HepG2 (cell line): ENCODE results near the gene EHD4. TPM values are rescaled to one million over a fixed set of nuclear protein-coding genes. Genes with fewer than 3 reads are reported as not detected.

Experiments used
- ATAC-seq: fragments of 200-7000 bp; cut with Tn5 transposase; 3 replicates; pipeline ENCODE4 v1.9.1; 2020; ENCODE audit warnings: mild to moderate bottlenecking, moderate library complexity
- BruUV-seq: library from RNA; stranded (reverse); fragments of 400-500 nt; replicated peaks from 2 replicates; lab custom pipeline; 2021; lab: Mats Ljungman, UMichigan
- CTCF ChIA-PET: fragments of 300-600 bp; formaldehyde crosslinking; extraction: SDS; loops from one replicate; lab custom pipeline; 2021; ENCODE audit warnings: low total read pairs, inconsistent platforms, low intra/inter-chr PET ratio; lab: Yijun Ruan, JAX
- POLR2A ChIA-PET: fragments of 350-600 bp; sonication (Branson Sonifier 250); formaldehyde crosslinking; loops from one replicate; lab custom pipeline; 2020; ENCODE audit warnings: antibody characterized with exemption, inconsistent platforms; lab: Yijun Ruan, JAX
- DNase-seq: peaks from one replicate; pipeline ENCODE4 v3.0.0-alpha.2; 2015; ENCODE audit warnings: low spot score
- FAIRE-seq: peaks from 3 replicates; lab custom pipeline; 2011; peaks lifted over from hg19 to GRCh38; lab: Jason Lieb, UNC
- H2AFZ ChIP-seq: one replicate; pipeline ENCODE4 v1.6.1; 2011; ENCODE audit warnings: low read length, inconsistent platforms
- H3K27ac ChIP-seq: fragments of 300-600 bp; 3 replicates; pipeline ENCODE4 v1.8.0; 2011; ENCODE audit warnings: mixed run types, mild to moderate bottlenecking, mixed read lengths, low read length, inconsistent platforms; ENCODE audit not compliant: insufficient read depth; ENCODE audit errors: extremely low read length
- H3K27me3 ChIP-seq, 2 experiments: fragments of 200-600 bp in 1 of 2; 2 replicates in 1 of 2; 3 replicates in 1 of 2; pipeline versions ENCODE4 v1.6.0 to v1.8.0; 2011; ENCODE audit warnings: low read length in 2 of 2, mild to moderate bottlenecking in 2 of 2, moderate library complexity in 2 of 2, inconsistent platforms in 1 of 2; ENCODE audit not compliant: insufficient read depth in 2 of 2, control insufficient read depth in 1 of 2
- H3K36me3 ChIP-seq, 2 experiments: fragments of 200-600 bp in 1 of 2; replicated peaks in 1 of 2; 2 replicates in 1 of 2; 3 replicates in 1 of 2; pipeline versions ENCODE4 v1.5.1 to v1.8.0; 2011; ENCODE audit warnings: low read length in 2 of 2, inconsistent platforms in 1 of 2; ENCODE audit not compliant: insufficient read depth in 2 of 2, control insufficient read depth in 1 of 2
- H3K4me1 ChIP-seq: 2 replicates; pipeline ENCODE4 v1.5.1; 2012; ENCODE audit warnings: low read length, inconsistent platforms; ENCODE audit not compliant: insufficient read depth
- H3K4me2 ChIP-seq: 2 replicates; pipeline ENCODE4 v1.6.0; 2011; ENCODE audit warnings: low read depth, low read length, inconsistent platforms
- H3K4me3 ChIP-seq, 3 experiments: fragments of 200-600 bp in 1 of 3; sonication (generic), shearing (Covaris generic) in 1 of 3; replicated peaks in 1 of 3; 2 replicates each; pipeline ENCODE4 v1.5.1; 2011 to 2016; ENCODE audit warnings: low read length in 3 of 3, inconsistent platforms in 2 of 3, low read depth in 2 of 3, mild to moderate bottlenecking in 2 of 3, control low read depth in 1 of 3, mixed read lengths in 1 of 3; ENCODE audit not compliant: insufficient read depth in 1 of 3
- H3K79me2 ChIP-seq: one replicate; pipeline ENCODE4 v1.6.1; 2011; ENCODE audit warnings: low read length, inconsistent platforms; ENCODE audit not compliant: insufficient read depth
- H3K9ac ChIP-seq: 2 replicates; pipeline ENCODE4 v1.6.0; 2011; ENCODE audit warnings: mild to moderate bottlenecking, low read depth, low read length, inconsistent platforms; ENCODE audit not compliant: insufficient read depth
- H3K9me3 ChIP-seq: 2 replicates; pipeline ENCODE4 v1.5.1; 2012; ENCODE audit warnings: mild to moderate bottlenecking, low read length
- H4K20me1 ChIP-seq: 2 replicates; pipeline ENCODE4 v1.6.0; 2011; ENCODE audit warnings: inconsistent platforms, mild to moderate bottlenecking, low read length, moderate library complexity; ENCODE audit not compliant: insufficient read depth
- AGO1 ChIP-seq: fragments of 200-400 bp; formaldehyde crosslinking; IDR thresholded peaks from 2 replicates; pipeline ENCODE4 v1.6.1; 2017; ENCODE audit warnings: mild to moderate bottlenecking, low read depth, low read length, moderate library complexity; ENCODE audit not compliant: poor library complexity, severe bottlenecking
- AGO2 ChIP-seq: fragments of 200-400 bp; formaldehyde crosslinking; optimal IDR thresholded peaks from 2 replicates; pipeline ENCODE3; 2017; ENCODE audit warnings: mild to moderate bottlenecking, low read depth, low read length, moderate library complexity
- AKAP8 ChIP-seq: sonication (generic); formaldehyde crosslinking; IDR thresholded peaks from 2 replicates; pipeline ENCODE4 v1.5.1; 2020; ENCODE audit warnings: mild to moderate bottlenecking, missing genetic modification reagents
- CEBPB ChIP-seq: IDR thresholded peaks from 2 replicates; pipeline ENCODE4 v1.6.1; 2011; ENCODE audit warnings: low read depth, low read length, improper control_type of control experiment, borderline replicate concordance
- KMT2B ChIP-seq: IDR thresholded peaks from 2 replicates; pipeline ENCODE4 v1.6.1; 2016; ENCODE audit warnings: missing genetic modification reagents, missing compliant biosample characterization
- SRSF4 ChIP-seq: fragments of 200-400 bp; formaldehyde crosslinking; IDR thresholded peaks from one replicate; pipeline ENCODE4 v1.6.1; 2018; ENCODE audit warnings: mild to moderate bottlenecking, low read depth, low read length, moderate library complexity; ENCODE audit not compliant: poor library complexity, severe bottlenecking
- ZFP91 ChIP-seq: sonication (generic); formaldehyde crosslinking; IDR thresholded peaks from 2 replicates; pipeline ENCODE4 v1.9.0; 2022; ENCODE audit warnings: missing genetic modification reagents, mild to moderate bottlenecking, borderline replicate concordance
- ZNF547 ChIP-seq: sonication (generic); formaldehyde crosslinking; IDR thresholded peaks from 2 replicates; pipeline ENCODE4 v1.5.1; 2020; ENCODE audit warnings: mild to moderate bottlenecking, missing genetic modification reagents
- ZNF562 ChIP-seq: sonication (generic); formaldehyde crosslinking; IDR thresholded peaks from 2 replicates; pipeline ENCODE4 v1.8.0; 2022; ENCODE audit warnings: missing genetic modification reagents, borderline replicate concordance
- WGBS: methylation state at CpG from one replicate; pipeline ENCODE4 v1.1.6; 2017; ENCODE audit warnings: low lambda C conversion rate; 5-methylcytosine and 5-hydroxymethylcytosine counted together
- in situ Hi-C: cut with HindIII; loops from 2 replicates; pipeline ENCODE4 v1.10.0; 2017; ENCODE audit warnings: low pct_unique_long_range_greater_than_20kb; ENCODE audit not compliant: extremely low pct_ligation_motif_present
- intact Hi-C: fragments of 100-400 bp; cut with micrococcal nuclease; formaldehyde crosslinking; loops from one replicate; pipeline ENCODE4 v1.10.0; 2022; ENCODE audit not compliant: unreplicated experiment
- polyA plus RNA-seq, 8 experiments: library from polyadenylated mRNA; depleted of rRNA in 3 of 8; stranded (reverse) in 7 of 8; unstranded in 1 of 8; fragments of >200 nt; fragmentation: Illumina TruSeq in 4 of 8; extraction: Trizol in 4 of 8; gene quantifications; 2 replicates each; pipeline versions ENCODE4 v1.2.1 to v1.2.3, GENCODE V29; 2011 to 2016; ENCODE audit warnings: low read depth in 4 of 8, missing spikeins in 1 of 8, mixed read lengths in 1 of 8; ENCODE audit not compliant: insufficient read depth in 1 of 8
- total RNA-seq, 5 experiments: library from RNA; depleted of rRNA; stranded (reverse); fragments of >200 nt; fragmentation: Illumina TruSeq; extraction: Trizol; gene quantifications; 2 replicates each; pipeline ENCODE4 v1.2.3, GENCODE V29; 2016; ENCODE audit warnings: low read depth in 1 of 5

EHD4 gene
- total and polyA plus RNA-seq, 2 of the 13 experiments (the other 11 are each of a cell fraction or from before 2014, with no cell fraction given), result 3.1 to 4.8 TPM

GRCh38 chr15:41850482-41851166 lies 121.7 kb downstream of the EHD4 start:
- H2AFZ ChIP-seq, result no peak overlapping the region
- no peak overlapping the region for H3K9ac ChIP-seq
- no peak overlapping the region for H3K27ac ChIP-seq
- no peaks in the 10 kb centered on the region for H3K79me2 ChIP-seq
- ChIA-PET CTCF (no interaction called here), POLR2A (interaction anchor here (1.5 kb wide), 1 partner anchor 14 kb away, joined by 3 read pairs; no protein-coding TSS in a partner anchor)
- peaks cover 5 to 9% of the 10 kb centered on the region in 2 experiments; a peak in 4 of 5 replicates for H3K27me3 ChIP-seq
- peaks cover 3 to 5% of the 10 kb centered on the region in 2 experiments; a peak in 1 of 5 replicates for H3K36me3 ChIP-seq
- WGBS, result 72% methylated on average over 4 of the region's 16 CpGs
- ATAC-seq, result no peak
- DNase-seq, result no peak
- in situ Hi-C loops, result no loop called here
- no peaks in the 10 kb centered on the region for H3K4me1 ChIP-seq
- intact Hi-C loops, result no loop called here
- no TSS peak for BruUV-seq
- no peak for FAIRE-seq
- H4K20me1 ChIP-seq, result no peaks in the 10 kb centered on the region; the same call in 1 of the 2 replicates
- H3K9me3 ChIP-seq, result no peaks in the 10 kb centered on the region
- no peak overlapping the region for H3K4me3 ChIP-seq
- H3K4me2 ChIP-seq, result no peak overlapping the region
- TF ChIP-seq ZNF562 (CRISPR knock-in tag) (no peak), AGO1 (peak; percentile 76), CEBPB (peak; percentile 70), AGO2 (peak; percentile 58)

DNA sequence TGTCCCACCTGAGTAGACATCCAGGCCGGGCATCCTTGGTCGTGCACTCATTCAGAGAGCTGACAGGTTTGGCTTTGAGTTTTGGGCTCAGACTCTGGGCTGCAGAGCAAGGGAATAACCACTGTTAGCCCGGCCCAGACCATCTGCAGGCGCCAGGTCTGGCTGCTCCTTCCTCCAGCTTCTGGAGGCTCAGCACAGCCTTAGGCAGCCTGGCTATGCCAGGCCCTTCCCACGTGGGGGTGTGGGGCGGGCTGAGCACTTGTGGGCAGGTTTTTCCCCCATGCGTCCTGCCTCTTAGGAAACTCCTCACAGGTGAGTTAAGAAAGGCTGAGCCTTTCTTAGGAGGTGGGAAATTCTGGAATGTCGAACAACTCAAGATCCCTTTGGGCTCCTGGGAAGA lies 122.5 kb downstream of the EHD4 start:
- TF ChIP-seq ZNF547 (CRISPR knock-in tag) (no peak), AKAP8 (0 out of 2 replicates have a peak, but pooled peaks have one; percentile 8), ZFP91 (0 out of 2 replicates have a peak, but pooled peaks have one; percentile 6), KMT2B (no peak), AGO2 (peak; percentile 45), SRSF4 (no peak)
- H3K4me2 ChIP-seq, result no peak overlapping the region
- H3K27me3 ChIP-seq, result peaks cover 4 to 5% of the 10 kb centered on the region in 2 experiments; a peak in 4 of 5 replicates
- no peak overlapping the region for H3K27ac ChIP-seq
- peaks cover 3 to 5% of the 10 kb centered on the region in 2 experiments; a peak in 1 of 5 replicates for H3K36me3 ChIP-seq
- intact Hi-C loops, result no loop called here
- no peak for FAIRE-seq
- ChIA-PET POLR2A (no interaction called here), CTCF (no interaction called here)
- H4K20me1 ChIP-seq, result no peaks in the 10 kb centered on the region; the same call in 1 of the 2 replicates
- H3K9me3 ChIP-seq, result no peaks in the 10 kb centered on the region
- BruUV-seq, result no TSS peak
- no peak overlapping the region for H3K9ac ChIP-seq
- ATAC-seq, result no peak
- in situ Hi-C loops, result no loop called here
- H3K4me1 ChIP-seq, result no peaks in the 10 kb centered on the region
- no peak overlapping the region for H2AFZ ChIP-seq
- H3K79me2 ChIP-seq, result no peaks in the 10 kb centered on the region
- WGBS, result 59% methylated on average over 3 of the region's 8 CpGs
- no peak for DNase-seq
- H3K4me3 ChIP-seq, result no peak overlapping the region
